ENCODE measurements around the gene FUT7.

FUT7 gene

GRCh38 chr9:137021568-137021978 lies 10.3 kb downstream of the FUT7 start:
- peaks cover 9% of the 10 kb centered on the region for H3K4me1 ChIP-seq (ENCODE audit: control insufficient read depth, insufficient read depth, low read length)
- H3K36me3 ChIP-seq (ENCODE audit: control insufficient read depth in 2 of 2, insufficient read depth in 2 of 2, low read length in 2 of 2), result peaks cover 0 to 4% of the 10 kb centered on the region in 2 donors
- no peak overlapping the region for H3K4me3 ChIP-seq (ENCODE audit: low read length in 2 of 2)
- H3K27me3 ChIP-seq (ENCODE audit: control insufficient read depth in 1 of 2, insufficient read depth in 2 of 2, low read length in 2 of 2), result no peaks in the 10 kb centered on the region
- no peaks in the 10 kb centered on the region for H3K9me3 ChIP-seq (ENCODE audit: control insufficient read depth in 2 of 2, low read length in 2 of 2)
- H3K9ac ChIP-seq (ENCODE audit: low read length in 2 of 2), result no peak overlapping the region
- H3K27ac ChIP-seq (ENCODE audit: low read length), result no peak overlapping the region

GRCh38 chr9:137020771-137021567 lies 10.9 kb downstream of the FUT7 start:
- Histone ChIP-seq H3K36me3 (ENCODE audit: control insufficient read depth in 2 of 2, insufficient read depth in 2 of 2, low read length in 2 of 2) (peaks cover 3 to 6% of the 10 kb centered on the region in 2 donors), H3K4me3 (ENCODE audit: low read length in 2 of 2) (no peak overlapping the region), H3K9ac (ENCODE audit: low read length in 2 of 2) (no peak overlapping the region), H3K27ac (ENCODE audit: low read length) (no peak overlapping the region), H3K4me1 (ENCODE audit: control insufficient read depth, insufficient read depth, low read length) (peaks cover 4% of the 10 kb centered on the region), H3K27me3 (ENCODE audit: control insufficient read depth in 1 of 2, insufficient read depth in 2 of 2, low read length in 2 of 2) (no peaks in the 10 kb centered on the region), H3K9me3 (ENCODE audit: control insufficient read depth in 2 of 2, low read length in 2 of 2) (no peaks in the 10 kb centered on the region)

GRCh38 chr9:137019891-137020683 lies 11.8 kb downstream of the FUT7 start:
- Histone ChIP-seq H3K9me3 (ENCODE audit: control insufficient read depth in 2 of 2, low read length in 2 of 2) (no peaks in the 10 kb centered on the region), H3K27me3 (ENCODE audit: control insufficient read depth in 1 of 2, insufficient read depth in 2 of 2, low read length in 2 of 2) (no peaks in the 10 kb centered on the region), H3K4me3 (ENCODE audit: low read length in 2 of 2) (no peak overlapping the region), H3K4me1 (ENCODE audit: control insufficient read depth, insufficient read depth, low read length) (peaks cover 2% of the 10 kb centered on the region), H3K9ac (ENCODE audit: low read length in 2 of 2) (no peak overlapping the region), H3K27ac (ENCODE audit: low read length) (no peak overlapping the region), H3K36me3 (ENCODE audit: control insufficient read depth in 2 of 2, insufficient read depth in 2 of 2, low read length in 2 of 2) (peaks cover 4 to 8% of the 10 kb centered on the region in 2 donors)

GRCh38 chr9:137018761-137019559 lies 12.9 kb downstream of the FUT7 start:
- no peak overlapping the region for H3K27ac ChIP-seq (ENCODE audit: low read length)
- H3K36me3 ChIP-seq (ENCODE audit: control insufficient read depth in 2 of 2, insufficient read depth in 2 of 2, low read length in 2 of 2), result peaks cover 4 to 9% of the 10 kb centered on the region in 2 donors
- no peak overlapping the region for H3K4me3 ChIP-seq (ENCODE audit: low read length in 2 of 2)
- no peaks in the 10 kb centered on the region for H3K4me1 ChIP-seq (ENCODE audit: control insufficient read depth, insufficient read depth, low read length)
- H3K27me3 ChIP-seq (ENCODE audit: control insufficient read depth in 1 of 2, insufficient read depth in 2 of 2, low read length in 2 of 2), result no peaks in the 10 kb centered on the region
- no peak overlapping the region for H3K9ac ChIP-seq (ENCODE audit: low read length in 2 of 2)
- H3K9me3 ChIP-seq (ENCODE audit: control insufficient read depth in 2 of 2, low read length in 2 of 2), result no peaks in the 10 kb centered on the region

GRCh38 chr9:137017791-137018497 lies 13.9 kb downstream of the FUT7 start:
- Histone ChIP-seq H3K36me3 (ENCODE audit: control insufficient read depth in 2 of 2, insufficient read depth in 2 of 2, low read length in 2 of 2) (peaks cover 4 to 9% of the 10 kb centered on the region in 2 donors), H3K4me3 (ENCODE audit: low read length in 2 of 2) (no peak overlapping the region), H3K27me3 (ENCODE audit: control insufficient read depth in 1 of 2, insufficient read depth in 2 of 2, low read length in 2 of 2) (no peaks in the 10 kb centered on the region), H3K27ac (ENCODE audit: low read length) (no peak overlapping the region), H3K9me3 (ENCODE audit: control insufficient read depth in 2 of 2, low read length in 2 of 2) (no peaks in the 10 kb centered on the region), H3K4me1 (ENCODE audit: control insufficient read depth, insufficient read depth, low read length) (no peaks in the 10 kb centered on the region), H3K9ac (ENCODE audit: low read length in 2 of 2) (no peak overlapping the region)

GRCh38 chr9:137017071-137017470 lies 14.8 kb downstream of the FUT7 start:
- no peak overlapping the region for H3K9ac ChIP-seq (ENCODE audit: low read length in 2 of 2)

GRCh38 chr9:137016436-137016835 lies 15.5 kb downstream of the FUT7 start:
- Histone ChIP-seq H3K36me3 (ENCODE audit: control insufficient read depth in 2 of 2, insufficient read depth in 2 of 2, low read length in 2 of 2) (peaks cover 4 to 9% of the 10 kb centered on the region in 2 donors), H3K4me3 (ENCODE audit: low read length in 2 of 2) (no peak overlapping the region), H3K27ac (ENCODE audit: low read length) (no peak overlapping the region), H3K9ac (ENCODE audit: low read length in 2 of 2) (no peak overlapping the region), H3K4me1 (ENCODE audit: control insufficient read depth, insufficient read depth, low read length) (no peaks in the 10 kb centered on the region), H3K9me3 (ENCODE audit: control insufficient read depth in 2 of 2, low read length in 2 of 2) (no peaks in the 10 kb centered on the region), H3K27me3 (ENCODE audit: control insufficient read depth in 1 of 2, insufficient read depth in 2 of 2, low read length in 2 of 2) (no peaks in the 10 kb centered on the region)

More at GRCh38 chr9:137017071-137017470, 14.8 kb downstream of the FUT7 start:
- Histone ChIP-seq H3K36me3 (ENCODE audit: control insufficient read depth in 2 of 2, insufficient read depth in 2 of 2, low read length in 2 of 2) (peaks cover 4 to 9% of the 10 kb centered on the region in 2 donors), H3K4me3 (ENCODE audit: low read length in 2 of 2) (no peak overlapping the region), H3K27me3 (ENCODE audit: control insufficient read depth in 1 of 2, insufficient read depth in 2 of 2, low read length in 2 of 2) (no peaks in the 10 kb centered on the region), H3K9me3 (ENCODE audit: control insufficient read depth in 2 of 2, low read length in 2 of 2) (no peaks in the 10 kb centered on the region), H3K27ac (ENCODE audit: low read length) (no peak overlapping the region), H3K4me1 (ENCODE audit: control insufficient read depth, insufficient read depth, low read length) (no peaks in the 10 kb centered on the region)

- H3K36me3 ChIP-seq (ENCODE audit: control insufficient read depth in 2 of 2, insufficient read depth in 2 of 2, low read length in 2 of 2), result peaks cover 4 to 9% of the 10 kb centered on the region in 2 donors
- H3K4me1 ChIP-seq (ENCODE audit: control insufficient read depth, insufficient read depth, low read length), result no peaks in the 10 kb centered on the region
- no peak overlapping the region for H3K9ac ChIP-seq (ENCODE audit: low read length in 2 of 2)
- no peak overlapping the region for H3K4me3 ChIP-seq (ENCODE audit: low read length in 2 of 2)
- no peaks in the 10 kb centered on the region for H3K9me3 ChIP-seq (ENCODE audit: control insufficient read depth in 2 of 2, low read length in 2 of 2)
- H3K27me3 ChIP-seq (ENCODE audit: control insufficient read depth in 1 of 2, insufficient read depth in 2 of 2, low read length in 2 of 2), result no peaks in the 10 kb centered on the region
- H3K27ac ChIP-seq (ENCODE audit: low read length), result no peak overlapping the region
Measured at GRCh38 chr9:137015976-137016375, 15.9 kb downstream of the FUT7 start.

GRCh38 chr9:137015540-137015930 lies 16.4 kb downstream of the FUT7 start:
- peaks cover 4 to 9% of the 10 kb centered on the region in 2 donors for H3K36me3 ChIP-seq (ENCODE audit: control insufficient read depth in 2 of 2, insufficient read depth in 2 of 2, low read length in 2 of 2)

More at GRCh38 chr9:137015540-137015930, 16.4 kb downstream of the FUT7 start:
- Histone ChIP-seq H3K27me3 (ENCODE audit: control insufficient read depth in 1 of 2, insufficient read depth in 2 of 2, low read length in 2 of 2) (no peaks in the 10 kb centered on the region), H3K9me3 (ENCODE audit: control insufficient read depth in 2 of 2, low read length in 2 of 2) (no peaks in the 10 kb centered on the region), H3K4me1 (ENCODE audit: control insufficient read depth, insufficient read depth, low read length) (no peaks in the 10 kb centered on the region), H3K27ac (ENCODE audit: low read length) (no peak overlapping the region), H3K4me3 (ENCODE audit: low read length in 2 of 2) (no peak overlapping the region), H3K9ac (ENCODE audit: low read length in 2 of 2) (no peak overlapping the region)
